Pulmonary artery endothelial cell (primary cell): Measurements from ENCODE around the gene RIMS3. TPM values are rescaled to one million over a fixed set of nuclear protein-coding genes. Genes with fewer than 3 reads are reported as not detected.

Source experiments
- DNase-seq: peaks from one replicate; pipeline ENCODE4 v3.0.0-alpha.2; 2011; ENCODE audit warnings: low read depth, low spot score
- total RNA-seq: library from RNA; depleted of rRNA; stranded (reverse); fragments of >200 nt; gene quantifications from 2 replicates; pipeline ENCODE4 v1.2.3, GENCODE V29; 2014

RIMS3 gene
- total RNA-seq, 1 donor from 2014 or later, result 0.20 TPM

- no peak for DNase-seq
These were observed 71.3 kb downstream of the RIMS3 start for GRCh38 chr1:40594187-40594531.

GRCh38 chr1:40593449-40594186 lies 71.9 kb downstream of the RIMS3 start:
- no peak for DNase-seq

- no peak for DNase-seq
These were observed 73.2 kb downstream of the RIMS3 start for GRCh38 chr1:40592107-40592803.

DNA sequence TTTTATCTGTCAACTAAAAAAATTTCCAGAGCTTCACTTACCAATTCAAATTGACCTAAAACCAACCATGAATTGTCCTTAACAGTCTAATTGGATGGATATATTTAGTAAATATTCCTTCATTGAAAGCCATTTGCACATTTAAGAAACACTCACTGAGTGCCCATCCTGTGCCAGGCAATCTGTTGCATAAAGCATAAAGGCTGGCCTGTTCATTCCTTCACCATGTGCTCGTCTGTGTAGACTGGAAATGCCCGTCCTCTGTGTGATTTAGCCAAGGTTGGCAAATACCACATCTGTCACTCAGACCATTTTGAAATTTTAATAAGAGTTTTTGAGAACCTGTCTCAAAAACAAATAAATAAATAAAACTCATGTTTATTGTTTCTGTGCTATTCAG lies 76.9 kb downstream of the RIMS3 start:
- DNase-seq, result no peak

DNA sequence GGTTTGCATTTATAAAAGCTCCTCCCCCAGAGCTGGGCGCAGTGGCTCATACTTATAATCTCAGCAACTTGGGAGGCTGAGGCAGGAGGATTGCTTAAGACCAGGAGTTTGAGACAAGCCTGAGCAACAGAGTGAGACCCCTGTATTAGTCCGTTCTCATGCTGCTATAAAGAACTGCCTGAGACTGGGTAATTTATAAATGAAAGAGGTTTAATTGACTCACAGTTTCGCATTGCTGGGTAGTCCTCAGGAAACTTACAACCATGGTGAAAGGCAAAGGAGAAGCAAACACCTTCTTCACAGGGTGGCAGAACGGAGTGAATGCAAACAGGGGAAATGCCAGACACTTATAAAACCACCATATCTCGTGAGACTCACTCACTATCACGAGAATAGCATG lies 81.5 kb downstream of the RIMS3 start:
- DNase-seq, result no peak

DNA sequence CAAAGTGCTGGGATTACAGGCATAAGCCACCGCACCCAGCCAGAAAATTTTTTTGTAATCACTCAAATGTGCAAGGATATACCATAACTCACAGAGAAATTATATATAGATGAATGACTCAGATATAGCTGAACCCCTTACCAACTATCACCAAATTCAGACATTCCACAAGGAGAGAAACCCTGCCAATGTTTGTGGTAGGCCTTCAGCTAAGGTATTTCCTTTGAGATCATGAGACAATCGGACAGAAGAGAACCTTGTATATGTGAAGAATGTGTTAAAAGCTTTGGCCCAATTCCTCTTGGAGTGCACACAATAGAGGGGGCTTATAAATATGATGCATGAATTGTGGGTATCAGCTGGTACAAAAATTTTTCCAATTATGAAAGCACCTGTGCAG lies 83.4 kb downstream of the RIMS3 start:
- no peak for DNase-seq

DNA sequence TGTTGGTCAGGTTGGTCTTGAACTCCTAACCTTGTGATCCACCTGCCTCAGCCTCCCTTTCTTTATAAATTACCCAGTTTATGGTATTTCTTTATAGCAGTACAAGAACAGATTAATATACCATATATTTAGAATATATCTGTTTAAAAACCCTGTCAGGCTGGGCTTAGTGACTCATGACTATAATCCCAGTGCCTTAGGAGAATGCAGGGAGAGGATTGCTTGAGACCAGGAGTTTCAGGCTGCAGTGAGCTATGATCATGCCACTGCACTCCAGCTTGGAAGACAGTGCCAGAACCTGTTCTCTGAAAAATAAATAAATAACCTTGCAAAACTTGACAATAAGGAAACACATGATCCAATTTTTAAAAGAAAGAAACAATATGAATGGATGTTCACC lies 90.1 kb downstream of the RIMS3 start:
- DNase-seq, result no peak

DNA sequence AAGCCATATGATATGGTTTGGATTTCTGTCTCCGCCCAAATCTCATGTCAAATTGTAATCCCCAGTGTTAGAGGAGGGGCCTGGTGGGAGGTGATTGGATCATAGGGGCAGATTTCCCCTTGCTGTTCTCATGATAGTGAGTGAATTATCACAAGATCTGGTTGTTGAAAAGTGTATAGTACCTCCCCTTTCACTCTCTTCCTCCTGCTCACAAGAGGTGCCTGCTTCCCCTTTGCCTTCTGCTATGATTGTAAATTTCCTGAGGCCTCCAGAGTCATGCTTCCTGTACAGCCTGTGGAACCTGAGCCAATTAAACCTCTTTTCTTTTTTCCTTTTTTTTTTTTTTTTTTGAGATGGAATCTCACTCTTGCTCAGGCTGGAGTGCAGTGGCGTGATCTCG lies 90.7 kb downstream of the RIMS3 start:
- DNase-seq, result peak; percentile 92

Other genes starting within 250 kb of the RIMS3 start
- 2.6 and 2.8 TPM in 2 replicates for gene ZFP69B, start 215.2 kb downstream of the RIMS3 start, total RNA-seq
- gene ZFP69, start 188.4 kb downstream of the RIMS3 start, total RNA-seq, result 2.8 and 3.8 TPM in 2 replicates
- 10.2 and 13.1 TPM in 2 replicates for gene EXO5, start 156.9 kb downstream of the RIMS3 start, total RNA-seq
- 4.2 and 5.8 TPM in 2 replicates for gene ZNF684, start 134.0 kb downstream of the RIMS3 start, total RNA-seq
- gene NFYC, start 26.0 kb upstream of the RIMS3 start, total RNA-seq, result 15.0 and 24.0 TPM in 2 replicates
- gene KCNQ4, start 118.1 kb upstream of the RIMS3 start, total RNA-seq, result 0.04 TPM in 1 of 2 replicates, not detected in the other
- gene CITED4, start 196.7 kb upstream of the RIMS3 start, total RNA-seq, result 4.2 and 6.5 TPM in 2 replicates